ENCODE data around the gene ZSWIM5.
"Not testable (repeated sequence)": the region's sequence is repeated elsewhere in the genome, so short reads cannot be mapped to it uniquely, and the experiment has no call there.

ZSWIM5 gene

GRCh38 chr1:45095450-45095849, 111.0 kb downstream of the ZSWIM5 start:
- no peak for DNase-seq (ENCODE audit: low read depth in 3 of 3)

- not testable (repeated sequence) for DNase-seq (ENCODE audit: low read depth in 3 of 3)
These were observed 112.0 kb downstream of the ZSWIM5 start for GRCh38 chr1:45094371-45094770.

GRCh38 chr1:45093334-45093733, 113.1 kb downstream of the ZSWIM5 start:
- no peak for DNase-seq (ENCODE audit: low read depth in 3 of 3)

GRCh38 chr1:45089711-45090110, 116.7 kb downstream of the ZSWIM5 start:
- no peak for DNase-seq (ENCODE audit: low read depth in 3 of 3)

GRCh38 chr1:45084562-45084961, 121.8 kb downstream of the ZSWIM5 start:
- DNase-seq (ENCODE audit: low read depth in 3 of 3) = no peak

- no peak for DNase-seq (ENCODE audit: low read depth in 3 of 3)
These were observed 126.9 kb downstream of the ZSWIM5 start for GRCh38 chr1:45079533-45079932.

GRCh38 chr1:45076959-45077358, 129.4 kb downstream of the ZSWIM5 start:
- not testable (repeated sequence) for DNase-seq (ENCODE audit: low read depth in 3 of 3)

- DNase-seq (ENCODE audit: low read depth in 3 of 3) = no peak
These were observed 134.8 kb downstream of the ZSWIM5 start for GRCh38 chr1:45071567-45071966.

- no peak for DNase-seq (ENCODE audit: low read depth in 3 of 3)
These were observed 138.6 kb downstream of the ZSWIM5 start for GRCh38 chr1:45067806-45068205.

GRCh38 chr1:45065083-45065482, 141.3 kb downstream of the ZSWIM5 start:
- DNase-seq (ENCODE audit: low read depth in 3 of 3) = no peak

GRCh38 chr1:45062463-45062862, 143.9 kb downstream of the ZSWIM5 start:
- DNase-seq (ENCODE audit: low read depth in 3 of 3) = not testable (repeated sequence)

- no peak for DNase-seq (ENCODE audit: low read depth in 3 of 3)
These were observed 146.6 kb downstream of the ZSWIM5 start for GRCh38 chr1:45059829-45060228.

GRCh38 chr1:45057542-45057941, 148.9 kb downstream of the ZSWIM5 start:
- DNase-seq (ENCODE audit: low read depth in 3 of 3) = no peak

- DNase-seq (ENCODE audit: low read depth in 3 of 3) = no peak
These were observed 155.2 kb downstream of the ZSWIM5 start for GRCh38 chr1:45051005-45051772.

GRCh38 chr1:45047032-45047431, 159.4 kb downstream of the ZSWIM5 start:
- no peak for DNase-seq (ENCODE audit: low read depth in 3 of 3)

GRCh38 chr1:45044916-45045315, 161.5 kb downstream of the ZSWIM5 start:
- DNase-seq (ENCODE audit: low read depth in 3 of 3) = no peak

GRCh38 chr1:45043094-45043493, 163.3 kb downstream of the ZSWIM5 start:
- no peak for DNase-seq (ENCODE audit: low read depth in 3 of 3)

GRCh38 chr1:45040297-45040696, 166.1 kb downstream of the ZSWIM5 start:
- DNase-seq (ENCODE audit: low read depth in 3 of 3) = no peak

- DNase-seq (ENCODE audit: low read depth in 3 of 3) = no peak
These were observed 167.6 kb downstream of the ZSWIM5 start for GRCh38 chr1:45038661-45039364.

GRCh38 chr1:45038240-45038639, 168.2 kb downstream of the ZSWIM5 start:
- DNase-seq (ENCODE audit: low read depth in 3 of 3) = no peak

GRCh38 chr1:45037456-45037855, 168.9 kb downstream of the ZSWIM5 start:
- no peak for DNase-seq (ENCODE audit: low read depth in 3 of 3)

- DNase-seq (ENCODE audit: low read depth in 3 of 3) = no peak
These were observed 170.6 kb downstream of the ZSWIM5 start for GRCh38 chr1:45035631-45036301.

GRCh38 chr1:45033356-45033755, 173.0 kb downstream of the ZSWIM5 start:
- no peak for DNase-seq (ENCODE audit: low read depth in 3 of 3)
